Measurements from ENCODE around the gene VWA3B. TPM values are rescaled to one million over a fixed set of nuclear protein-coding genes. Genes with fewer than 3 reads are reported as not detected.

VWA3B gene
- total and polyA plus RNA-seq, 2 donors (not counting 3 experiments of a cell fraction or from before 2014, with no cell fraction given) = not detected

DNA sequence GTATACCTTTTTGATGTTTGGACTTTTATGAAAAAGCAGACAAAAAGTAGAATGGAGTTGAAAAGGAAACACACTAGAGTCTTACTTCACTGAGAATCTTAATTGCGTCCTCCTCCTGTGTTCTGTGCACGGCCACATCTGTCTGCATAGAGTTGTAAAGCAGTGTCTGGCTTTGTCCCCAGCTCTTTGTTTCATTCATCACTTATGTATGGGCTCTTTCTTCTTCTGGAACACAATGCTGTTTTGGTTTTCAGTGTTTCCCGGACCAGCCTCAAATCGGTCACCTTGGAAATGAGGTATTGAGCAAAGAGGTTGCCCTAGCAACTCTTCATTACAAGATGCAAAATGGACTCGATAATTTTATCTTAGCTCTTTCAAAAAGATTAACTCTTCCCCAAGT is 155.0 kb downstream of the VWA3B start:
- Histone ChIP-seq H3K79me2 (ENCODE audit: control insufficient read depth, insufficient read depth, low read length) (no peaks in the 10 kb centered on the region), H4K20me1 (replicated peaks; ENCODE audit: control insufficient read depth, extremely low read depth, insufficient read depth, low read length) (no peaks in the 10 kb centered on the region), H3K27me3 (ENCODE audit: control insufficient read depth in 2 of 2, insufficient read depth in 2 of 2, low read length in 2 of 2) (peaks cover 0 to 10% of the 10 kb centered on the region in 2 experiments), H3K4me3 (replicated peaks in 1 of 3; ENCODE audit: insufficient read depth in 1 of 3, low read depth in 1 of 3, low read length in 3 of 3) (no peak overlapping the region), H3K9me3 (replicated peaks; ENCODE audit: control insufficient read depth, insufficient read depth, low read length) (no peaks in the 10 kb centered on the region), H3K9me1 (replicated peaks; ENCODE audit: control insufficient read depth, extremely low read depth, insufficient read depth, low read length) (no peaks in the 10 kb centered on the region), H3K9ac (replicated peaks; ENCODE audit: extremely low read depth, insufficient read depth, low read length) (no peak overlapping the region), H3K36me3 (ENCODE audit: control insufficient read depth in 2 of 2, extremely low read depth in 1 of 2, insufficient read depth in 2 of 2, low read length in 2 of 2) (no peaks in the 10 kb centered on the region), H3K27ac (ENCODE audit: insufficient read depth, low read depth, low read length) (no peak overlapping the region), H3K4me1 (ENCODE audit: control insufficient read depth, extremely low read depth, insufficient read depth, low read length) (no peaks in the 10 kb centered on the region), H3K4me2 (ENCODE audit: insufficient read depth, low read length) (no peak overlapping the region), H2AFZ (ENCODE audit: low read depth, low read length) (no peak overlapping the region)
- dilution Hi-C loops (cut with MboI; ENCODE audit: extremely low pct_ligation_motif_present, low sequenced_read_pairs) = no loop called here
- ChIA-PET POLR2A (no interaction called here), CTCF (interaction anchor here (1.1 kb wide), 1 partner anchor 27 kb away, joined by 5 read pairs; no protein-coding TSS in a partner anchor)
- DNase-seq (ENCODE audit: low read depth, low spot score) (no peak), FAIRE-seq (no peak)
- TF ChIP-seq GATA2 (IDR thresholded peaks at IDR 0.05; ENCODE audit: insufficient read depth, insufficient read length, low read depth, low read length) = no peak
- TF ChIP-seq POLR2A (IDR thresholded peaks at IDR 0.05; ENCODE audit: low read depth, low read length) = no peak
- no peak for TF ChIP-seq MAX (IDR thresholded peaks at IDR 0.05; ENCODE audit: insufficient read depth, insufficient read length)
- no peak for TF ChIP-seq JUN (IDR thresholded peaks at IDR 0.05; ENCODE audit: borderline replicate concordance, insufficient read depth, insufficient read length, low read depth)
- no peak for TF ChIP-seq POLR2AphosphoS5 (IDR thresholded peaks at IDR 0.05; ENCODE audit: insufficient read depth, low read depth, low read length)
- TF ChIP-seq, protein P1, sequence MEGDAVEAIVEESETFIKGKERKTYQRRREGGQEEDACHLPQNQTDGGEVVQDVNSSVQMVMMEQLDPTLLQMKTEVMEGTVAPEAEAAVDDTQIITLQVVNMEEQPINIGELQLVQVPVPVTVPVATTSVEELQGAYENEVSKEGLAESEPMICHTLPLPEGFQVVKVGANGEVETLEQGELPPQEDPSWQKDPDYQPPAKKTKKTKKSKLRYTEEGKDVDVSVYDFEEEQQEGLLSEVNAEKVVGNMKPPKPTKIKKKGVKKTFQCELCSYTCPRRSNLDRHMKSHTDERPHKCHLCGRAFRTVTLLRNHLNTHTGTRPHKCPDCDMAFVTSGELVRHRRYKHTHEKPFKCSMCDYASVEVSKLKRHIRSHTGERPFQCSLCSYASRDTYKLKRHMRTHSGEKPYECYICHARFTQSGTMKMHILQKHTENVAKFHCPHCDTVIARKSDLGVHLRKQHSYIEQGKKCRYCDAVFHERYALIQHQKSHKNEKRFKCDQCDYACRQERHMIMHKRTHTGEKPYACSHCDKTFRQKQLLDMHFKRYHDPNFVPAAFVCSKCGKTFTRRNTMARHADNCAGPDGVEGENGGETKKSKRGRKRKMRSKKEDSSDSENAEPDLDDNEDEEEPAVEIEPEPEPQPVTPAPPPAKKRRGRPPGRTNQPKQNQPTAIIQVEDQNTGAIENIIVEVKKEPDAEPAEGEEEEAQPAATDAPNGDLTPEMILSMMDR (IDR thresholded peaks at IDR 0.05; ENCODE audit: extremely low read depth in 1 of 2, insufficient read depth in 1 of 2, low read depth in 1 of 2, low read length in 2 of 2) = no peak
- TF ChIP-seq FOS (IDR thresholded peaks at IDR 0.05; ENCODE audit: borderline replicate concordance, insufficient read depth, low read length) = no peak
- no peak for TF ChIP-seq MYC (IDR thresholded peaks at IDR 0.05; ENCODE audit: low read depth, low read length)
- intact Hi-C loops (cut with micrococcal nuclease) = no loop called here
- no TSS peak for BruUV-seq (replicated peaks)

Measured in endothelial cell of umbilical vein (primary cell).